GM18507 (cell line): Measurements from ENCODE around the gene SEMA5B.

Experiments used
- DNase-seq: peaks from one replicate; pipeline ENCODE4 v3.0.0; 2011; ENCODE audit warnings: low read depth; ENCODE audit not compliant: insufficient read length; ENCODE audit errors: extremely low spot score
- FAIRE-seq: peaks from 2 replicates; lab custom pipeline; 2011; peaks lifted over from hg19 to GRCh38; lab: Jason Lieb, UNC

SEMA5B gene

GRCh38 chr3:122936986-122937385, 90.6 kb downstream of the SEMA5B start:
- DNase-seq (no peak), FAIRE-seq (no peak)

GRCh38 chr3:122936335-122936734, 91.2 kb downstream of the SEMA5B start:
- DNase-seq: no peak

GRCh38 chr3:122934251-122934650, 93.3 kb downstream of the SEMA5B start:
- no peak for FAIRE-seq

More at GRCh38 chr3:122936335-122936734, 91.2 kb downstream of the SEMA5B start:
- no peak for FAIRE-seq

DNA sequence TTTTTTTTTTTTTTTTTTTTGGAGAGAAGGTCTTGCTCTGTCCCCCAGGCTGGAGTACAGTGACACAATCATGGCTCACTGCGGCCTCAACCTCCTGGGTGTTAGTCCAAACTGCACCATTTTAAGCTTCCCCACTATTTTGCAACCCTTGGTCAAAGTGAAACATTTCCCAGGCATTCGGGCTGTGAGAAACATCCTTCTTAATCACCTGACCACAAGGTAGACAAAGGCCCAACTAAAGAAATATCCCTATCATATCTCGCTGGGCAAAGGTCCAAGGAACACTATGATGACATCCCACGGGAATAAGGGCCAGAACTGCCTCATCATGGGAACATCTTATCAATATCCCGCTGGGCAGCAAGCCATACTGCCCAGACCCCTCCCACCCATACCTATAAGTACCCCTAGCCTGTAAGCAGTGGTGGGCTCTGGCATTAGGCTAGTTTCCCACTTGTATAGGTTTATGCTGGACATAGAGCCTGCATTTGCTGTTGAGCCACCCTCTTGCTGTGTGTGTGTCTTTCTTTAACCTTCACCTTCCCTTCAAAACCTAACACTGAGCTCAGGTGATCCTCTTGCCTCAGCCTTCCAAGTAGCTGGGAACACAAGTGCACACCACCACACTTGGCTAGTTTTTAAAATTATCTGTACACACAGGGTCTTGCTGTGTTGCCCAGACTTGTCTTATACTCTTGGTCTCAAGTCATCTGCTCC, 95.2 kb downstream of the SEMA5B start:
- DNase-seq (no peak), FAIRE-seq (no peak)

More at GRCh38 chr3:122934251-122934650, 93.3 kb downstream of the SEMA5B start:
- DNase-seq: no peak

DNA sequence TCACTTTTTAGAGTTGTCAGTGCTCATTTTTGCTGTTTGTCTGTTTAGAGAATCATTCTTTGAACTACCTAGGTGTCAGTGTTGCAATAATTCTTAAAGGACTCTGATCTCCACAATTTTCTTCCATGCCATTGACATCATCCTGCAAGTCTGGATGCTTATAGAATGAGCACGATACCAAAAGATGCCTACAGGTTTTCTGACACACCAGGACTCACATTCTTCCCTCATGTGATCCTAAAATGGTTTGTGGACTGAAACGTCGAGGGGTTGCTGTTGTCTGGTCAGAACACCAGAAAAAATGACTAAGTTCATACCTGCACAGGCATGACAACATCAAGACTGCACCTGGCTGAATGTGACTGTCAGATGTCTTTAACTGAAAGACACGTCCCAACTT, 95.9 kb downstream of the SEMA5B start:
- FAIRE-seq (no peak), DNase-seq (no peak)

GRCh38 chr3:122930063-122930997, 97.2 kb downstream of the SEMA5B start:
- no peak for FAIRE-seq
- DNase-seq: no peak

DNA sequence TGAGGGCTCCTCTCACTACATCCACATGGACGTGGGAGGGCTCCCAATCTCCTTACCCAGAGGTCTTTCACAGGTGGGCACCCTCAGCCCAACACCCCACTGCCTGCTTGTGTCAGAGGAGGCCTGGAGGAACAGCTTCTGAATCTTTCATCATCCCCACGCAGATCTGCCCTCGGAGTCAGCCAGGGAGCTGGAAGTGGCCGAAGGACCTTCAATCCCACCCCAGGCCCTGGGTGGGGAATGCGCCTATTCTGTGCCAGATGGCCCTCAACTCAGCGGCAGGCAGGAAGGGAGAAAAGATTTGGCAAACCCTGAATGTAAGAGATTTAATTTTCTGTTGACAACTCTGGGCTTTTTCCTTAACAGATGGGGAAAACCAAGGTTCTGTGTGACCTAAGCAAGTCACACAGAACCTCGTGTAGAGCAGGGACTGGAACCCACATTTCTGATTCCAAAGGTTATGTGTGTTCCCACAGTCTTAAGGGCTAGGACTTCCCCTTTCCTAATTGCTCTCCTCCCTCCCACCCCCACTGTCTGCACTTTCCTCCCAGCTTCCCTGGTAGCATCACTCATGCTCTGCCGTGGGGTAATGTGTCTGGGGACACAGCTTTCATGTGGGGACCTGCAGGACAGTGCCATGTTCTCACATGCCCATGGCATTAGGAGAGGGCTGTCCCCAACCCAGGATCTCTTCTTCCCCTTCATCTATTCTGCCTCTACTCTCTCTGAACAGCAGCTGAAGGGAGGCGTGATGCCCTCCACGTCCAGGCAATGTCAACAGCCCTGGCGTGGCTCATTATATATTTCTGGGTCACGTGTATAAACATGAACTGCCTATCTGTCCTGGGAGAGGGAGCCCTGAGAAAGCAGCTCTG, 98.1 kb downstream of the SEMA5B start:
- FAIRE-seq (no peak), DNase-seq (no peak)

- no peak for FAIRE-seq
- DNase-seq: no peak
Measured at GRCh38 chr3:122928396-122929187, 99.0 kb downstream of the SEMA5B start.

DNA sequence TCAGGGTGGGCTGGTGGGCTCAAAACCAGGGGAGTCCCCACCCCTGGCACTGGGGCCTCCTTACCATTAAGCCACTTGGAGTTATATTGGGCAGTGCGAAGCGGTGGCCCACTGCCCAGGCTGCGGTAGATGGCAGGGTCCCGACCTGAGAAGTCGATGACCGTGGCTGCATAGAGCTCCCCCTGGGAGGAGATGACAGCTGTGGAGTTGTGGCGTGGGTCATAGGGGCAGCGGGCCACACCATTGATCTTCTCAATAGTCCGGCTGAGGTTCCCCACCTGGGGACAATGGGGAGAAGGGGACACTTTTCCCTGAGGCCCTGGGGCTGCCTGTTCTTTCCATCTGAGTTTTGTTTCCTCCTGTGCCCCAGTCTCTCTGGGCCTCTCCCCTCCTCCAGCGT, 99.8 kb downstream of the SEMA5B start:
- DNase-seq (no peak), FAIRE-seq (no peak)

GRCh38 chr3:122926811-122927210, 100.8 kb downstream of the SEMA5B start:
- DNase-seq: no peak
- FAIRE-seq: no peak

- FAIRE-seq: no peak
Measured at GRCh38 chr3:122926322-122926721, 101.2 kb downstream of the SEMA5B start.

DNA sequence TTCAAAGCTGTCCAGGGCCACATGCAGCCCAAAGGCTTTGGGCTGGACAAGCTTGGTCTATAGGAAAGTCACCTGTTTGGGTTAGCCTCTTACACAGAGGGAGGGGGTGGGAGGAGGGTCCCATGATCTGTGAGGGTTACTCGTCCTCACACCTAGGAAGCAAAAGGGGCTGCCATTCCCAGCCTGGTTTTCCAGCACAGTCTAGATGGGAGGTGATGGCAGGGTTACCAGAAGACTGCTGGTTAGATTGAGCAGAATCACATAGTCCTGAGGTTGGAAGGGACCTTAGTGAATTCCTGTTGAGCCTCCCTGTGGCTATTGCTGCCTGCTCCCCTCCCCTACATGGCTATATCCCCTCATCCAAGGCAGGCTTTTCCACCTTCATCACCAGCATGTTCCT, 101.8 kb downstream of the SEMA5B start:
- FAIRE-seq (no peak), DNase-seq (no peak)

More at GRCh38 chr3:122926322-122926721, 101.2 kb downstream of the SEMA5B start:
- no peak for DNase-seq

GRCh38 chr3:122924056-122924455, 103.5 kb downstream of the SEMA5B start:
- DNase-seq: no peak
- no peak for FAIRE-seq

DNA sequence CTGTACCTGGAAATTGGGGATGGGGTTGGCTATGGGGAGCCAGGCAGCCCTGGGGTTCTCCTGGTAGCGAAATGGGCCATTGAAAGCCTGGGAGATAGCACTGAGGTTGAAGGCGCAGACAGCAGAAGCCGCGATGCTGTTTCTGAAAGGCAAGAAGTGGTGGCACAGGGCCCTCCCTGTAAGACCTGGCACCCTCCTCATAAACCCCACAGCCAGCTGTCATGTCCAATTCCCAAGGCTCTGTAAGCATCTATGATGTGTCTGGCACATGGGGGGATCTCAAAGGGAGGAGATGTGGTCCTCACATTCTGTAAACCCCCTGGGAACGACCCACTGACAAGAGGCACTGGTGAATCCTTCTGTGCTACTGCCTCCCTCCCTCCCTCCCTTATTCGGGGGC, 104.0 kb downstream of the SEMA5B start:
- no peak for FAIRE-seq
- DNase-seq: no peak

DNA sequence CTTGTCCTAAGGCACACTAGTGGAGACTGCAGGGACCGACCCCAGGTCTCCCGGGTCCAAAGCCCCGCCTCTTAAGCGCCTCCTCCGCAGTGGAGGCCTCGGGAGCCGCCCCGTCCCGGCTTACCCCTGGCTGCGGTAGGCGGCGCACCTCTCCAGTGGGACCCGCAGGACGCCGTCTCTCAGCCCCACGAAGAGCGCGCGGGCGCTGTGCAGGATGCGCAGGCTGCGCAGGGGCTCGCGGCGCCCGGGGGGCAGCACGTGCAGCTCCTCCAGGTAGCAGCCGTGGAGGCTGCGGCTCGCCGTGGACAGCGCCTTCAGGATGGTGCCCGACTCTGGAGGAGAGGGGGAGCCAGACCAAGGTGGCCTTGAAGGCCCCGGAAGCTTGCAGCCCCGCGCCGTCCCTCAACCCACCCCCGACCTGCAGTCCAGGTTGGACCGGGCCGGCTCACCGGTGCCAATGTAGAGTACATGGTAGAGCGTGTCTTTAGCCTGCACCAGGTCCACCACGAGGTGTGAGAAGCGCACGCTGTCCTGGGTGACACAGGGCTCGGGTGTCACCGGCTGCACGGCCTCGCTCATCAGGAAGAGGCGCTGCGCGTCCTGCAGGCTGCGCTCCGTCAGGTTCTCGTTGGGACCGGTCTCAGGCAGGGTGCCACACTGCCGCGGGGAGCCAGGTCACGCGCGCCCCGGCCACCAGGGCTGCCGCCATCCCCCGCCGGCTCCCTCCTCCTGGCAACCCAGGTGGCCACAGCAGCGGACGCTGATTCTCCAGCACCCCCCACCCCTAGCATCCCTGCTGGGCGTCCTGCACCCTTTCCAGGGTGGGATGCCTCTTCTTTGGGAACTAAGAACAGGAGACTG, 105.5 kb downstream of the SEMA5B start:
- no peak for DNase-seq
- FAIRE-seq: no peak

DNA sequence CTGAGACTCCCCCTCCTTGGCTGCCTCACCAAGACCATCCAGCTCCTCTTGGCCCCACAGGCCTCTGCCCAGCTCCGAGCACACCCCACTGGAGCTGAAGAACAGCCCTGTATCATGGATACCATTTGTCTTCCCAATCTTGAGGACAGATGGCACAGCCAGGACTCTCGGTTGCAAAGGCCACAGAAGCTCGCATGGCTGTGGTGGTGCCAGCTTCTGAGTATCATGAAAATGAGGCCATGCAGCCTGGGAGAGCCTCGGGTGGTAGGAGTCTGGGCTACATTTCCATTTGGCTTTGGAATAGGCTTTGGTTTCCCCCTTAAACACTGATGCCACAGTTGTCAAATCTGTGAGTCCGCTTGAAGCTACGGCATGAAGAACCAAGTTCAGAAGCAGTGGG, 106.6 kb downstream of the SEMA5B start:
- FAIRE-seq (no peak), DNase-seq (no peak)

DNA sequence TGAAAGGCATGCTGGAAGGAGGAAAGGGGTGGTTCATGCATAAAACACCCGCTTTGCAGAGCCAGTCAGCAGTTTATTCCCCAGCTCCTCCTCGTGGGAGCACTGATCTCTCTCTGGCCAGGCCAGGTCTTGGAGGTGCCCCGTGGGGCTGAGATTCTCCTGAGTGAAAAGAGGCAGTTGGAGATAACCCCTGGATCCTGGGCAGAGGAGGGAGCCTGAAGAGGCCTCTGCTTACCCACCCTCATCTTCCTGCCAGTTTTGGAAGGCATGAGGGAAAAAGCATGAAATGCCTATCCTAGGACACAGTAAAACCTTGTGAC, 108.3 kb downstream of the SEMA5B start:
- FAIRE-seq: no peak
- DNase-seq: no peak

DNA sequence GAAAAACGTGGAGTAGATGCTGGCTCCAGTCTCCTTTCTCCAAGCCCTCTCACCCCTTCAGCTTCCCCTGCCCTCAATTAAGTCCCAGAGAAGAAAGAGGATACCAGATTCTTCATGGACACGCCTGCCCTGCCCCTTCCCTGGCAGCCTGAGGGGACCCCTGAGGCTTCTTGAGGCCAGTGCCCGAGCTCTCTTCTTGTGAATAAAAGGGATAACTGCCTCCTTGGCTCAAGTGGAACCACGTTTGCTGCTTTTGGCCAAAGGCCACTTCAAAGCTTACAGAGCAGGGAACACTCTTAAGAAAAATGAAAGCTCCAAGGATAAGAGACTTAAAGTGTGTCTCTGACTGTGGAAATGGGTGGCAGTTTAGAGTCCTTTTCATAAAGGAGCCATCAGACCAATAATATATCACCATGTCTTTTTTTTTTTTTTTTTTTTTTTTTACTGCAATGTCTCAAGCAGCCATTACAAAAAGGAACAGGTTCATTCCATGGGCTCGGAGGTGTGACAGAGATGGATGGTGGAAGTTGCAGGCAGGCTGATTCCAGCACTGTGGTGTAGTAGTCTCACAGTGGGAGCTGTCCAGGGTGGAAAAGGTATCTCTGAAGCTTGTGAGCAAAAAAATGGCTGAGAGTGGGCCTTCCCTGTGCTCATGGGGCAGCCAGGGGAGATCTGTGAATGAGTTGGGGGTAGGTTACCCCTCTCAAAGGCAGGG, 108.8 kb downstream of the SEMA5B start:
- DNase-seq: no peak
- FAIRE-seq: no peak
